Trophoblast cell (in vitro differentiated cells and primary cell): Measurements from ENCODE around the gene CHRDL1.

ENCODE experiments used
- DNase-seq, 2 donors: peaks; one replicate each; pipeline ENCODE4 v3.0.0-alpha.2; 2016
- H2AFZ ChIP-seq: 2 replicates; pipeline ENCODE4 v1.6.1; 2013; ENCODE audit warnings: low read length, moderate library complexity, mild to moderate bottlenecking; ENCODE audit not compliant: insufficient read depth, poor library complexity
- H2AK5ac ChIP-seq: 2 replicates; pipeline ENCODE4 v1.6.1; 2013; ENCODE audit warnings: mild to moderate bottlenecking, low read length
- H2BK120ac ChIP-seq: 2 replicates; pipeline ENCODE4 v1.6.1; 2013; ENCODE audit warnings: low read length, mild to moderate bottlenecking, moderate library complexity; ENCODE audit not compliant: insufficient read depth, poor library complexity
- H2BK12ac ChIP-seq: 2 replicates; pipeline ENCODE4 v1.6.1; 2013; ENCODE audit warnings: mild to moderate bottlenecking, low read length, moderate library complexity
- H2BK5ac ChIP-seq: 2 replicates; pipeline ENCODE4 v1.6.1; 2013; ENCODE audit warnings: low read length, low read depth, moderate library complexity, mild to moderate bottlenecking; ENCODE audit not compliant: poor library complexity
- H3K14ac ChIP-seq: 2 replicates; pipeline ENCODE4 v1.6.1; 2013; ENCODE audit warnings: mild to moderate bottlenecking, low read length
- H3K18ac ChIP-seq: 2 replicates; pipeline ENCODE4 v1.6.1; 2013; ENCODE audit warnings: mild to moderate bottlenecking, low read length
- H3K23ac ChIP-seq: 2 replicates; pipeline ENCODE4 v1.6.1; 2013; ENCODE audit warnings: low read length
- H3K27ac ChIP-seq: 2 replicates; pipeline ENCODE4 v1.5.1; 2013; ENCODE audit warnings: low read depth, mild to moderate bottlenecking, inconsistent platforms, low read length, moderate library complexity
- H3K27me3 ChIP-seq: 2 replicates; pipeline ENCODE4 v1.6.1; 2013; ENCODE audit warnings: inconsistent platforms, mild to moderate bottlenecking, low read length, moderate library complexity; ENCODE audit not compliant: insufficient read depth
- H3K36me3 ChIP-seq, 2 experiments: 1 replicate in 1 of 2; 2 replicates in 1 of 2; pipeline ENCODE4 v1.6.1; 2013; ENCODE audit warnings: low read length in 2 of 2, mild to moderate bottlenecking in 2 of 2, moderate library complexity in 1 of 2; ENCODE audit not compliant: insufficient read depth in 2 of 2, control insufficient read depth in 1 of 2
- H3K4ac ChIP-seq: 2 replicates; pipeline ENCODE4 v1.6.1; 2013; ENCODE audit warnings: low read depth, mild to moderate bottlenecking, low read length, moderate library complexity
- H3K4me1 ChIP-seq, 2 experiments: 1 replicate in 1 of 2; 2 replicates in 1 of 2; pipeline ENCODE4 v1.6.1; 2013; ENCODE audit warnings: low read length in 2 of 2, mild to moderate bottlenecking in 2 of 2, moderate library complexity in 1 of 2; ENCODE audit not compliant: insufficient read depth in 2 of 2, control insufficient read depth in 1 of 2
- H3K4me2 ChIP-seq: 2 replicates; pipeline ENCODE4 v1.6.1; 2013; ENCODE audit warnings: inconsistent platforms, mild to moderate bottlenecking, low read length, moderate library complexity
- H3K4me3 ChIP-seq: 2 replicates; pipeline ENCODE4 v1.5.1; 2013; ENCODE audit warnings: mild to moderate bottlenecking, low read depth, low read length, inconsistent platforms
- H3K79me1 ChIP-seq: one replicate; pipeline ENCODE4 v1.6.1; 2013; ENCODE audit warnings: low read length
- H3K79me2 ChIP-seq: 2 replicates; pipeline ENCODE4 v1.6.1; 2013; ENCODE audit warnings: low read length, mild to moderate bottlenecking; ENCODE audit not compliant: control insufficient read depth, insufficient read depth, poor library complexity
- H3K9ac ChIP-seq: 2 replicates; pipeline ENCODE4 v1.6.1; 2013; ENCODE audit warnings: mild to moderate bottlenecking, low read length
- H3K9me3 ChIP-seq: 2 replicates; pipeline ENCODE4 v1.6.1; 2013; ENCODE audit warnings: low read depth, mild to moderate bottlenecking, control low read depth, inconsistent platforms, low read length; ENCODE audit not compliant: insufficient read depth
- H4K12ac ChIP-seq: 2 replicates; pipeline ENCODE4 v1.6.1; 2013; ENCODE audit warnings: low read depth, mild to moderate bottlenecking, low read length, moderate library complexity
- H4K8ac ChIP-seq: 2 replicates; pipeline ENCODE4 v1.6.1; 2013; ENCODE audit warnings: low read depth, mild to moderate bottlenecking, low read length, moderate library complexity
- H4K91ac ChIP-seq: one replicate; pipeline ENCODE4 v1.6.1; 2013; ENCODE audit warnings: low read depth, mild to moderate bottlenecking, low read length, moderate library complexity
- WGBS: extraction: QIAGEN DNeasy Blood & Tissue Kit; methylation state at CpG from one replicate; pipeline ENCODE4 v1.1.7; 2013; ENCODE audit warnings: missing lambda C conversion rate; ENCODE audit not compliant: insufficient read length, insufficient coverage; ENCODE audit errors: extremely low coverage; 5-methylcytosine and 5-hydroxymethylcytosine counted together

The CHRDL1 gene

DNA sequence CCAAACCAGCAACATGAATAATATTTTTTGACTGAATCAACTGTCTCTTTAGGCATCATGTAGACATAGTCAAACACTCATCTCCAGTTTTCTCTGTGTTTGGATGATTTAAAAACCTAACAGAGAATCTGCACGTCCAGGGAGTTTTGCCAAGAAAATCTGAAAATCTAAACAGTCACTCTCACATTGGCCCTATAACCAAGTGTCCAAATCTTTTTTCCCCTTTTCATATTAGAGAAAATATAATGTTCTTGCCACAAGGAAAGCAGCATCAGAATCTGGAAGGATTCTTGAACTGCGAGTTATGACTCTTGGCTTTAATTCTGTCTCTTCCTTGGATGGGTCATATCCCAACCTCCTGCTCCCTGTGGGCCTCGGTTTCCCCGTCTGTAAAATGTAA, 8.8 kb upstream of the CHRDL1 start:
- H3K27me3 ChIP-seq: no peaks in the 10 kb centered on the region
- DNase-seq: no peak
- no peak overlapping the region for H2AFZ ChIP-seq
- H4K8ac ChIP-seq: no peak overlapping the region
- H3K4me1 ChIP-seq: no peaks in the 10 kb centered on the region
- H3K23ac ChIP-seq: no peak overlapping the region
- WGBS: no CpG with 5 or more reads among the region's 4 CpGs
- no peak overlapping the region for H2BK120ac ChIP-seq
- H3K4ac ChIP-seq: no peak overlapping the region
- H3K4me3 ChIP-seq: no peak overlapping the region
- no peak overlapping the region for H4K12ac ChIP-seq
- H2AK5ac ChIP-seq: no peak overlapping the region
- H3K4me2 ChIP-seq: no peak overlapping the region
- H2BK12ac ChIP-seq: no peak overlapping the region
- H2BK5ac ChIP-seq: no peak overlapping the region
- H3K18ac ChIP-seq: no peak overlapping the region
- no peak overlapping the region for H3K27ac ChIP-seq
- no peak overlapping the region for H3K9ac ChIP-seq
- no peaks in the 10 kb centered on the region for H3K79me2 ChIP-seq
- H3K79me1 ChIP-seq: no peaks in the 10 kb centered on the region
- no peaks in the 10 kb centered on the region for H3K9me3 ChIP-seq
- no peaks in the 10 kb centered on the region for H3K36me3 ChIP-seq
- no peak overlapping the region for H3K14ac ChIP-seq
- no peak overlapping the region for H4K91ac ChIP-seq

DNA sequence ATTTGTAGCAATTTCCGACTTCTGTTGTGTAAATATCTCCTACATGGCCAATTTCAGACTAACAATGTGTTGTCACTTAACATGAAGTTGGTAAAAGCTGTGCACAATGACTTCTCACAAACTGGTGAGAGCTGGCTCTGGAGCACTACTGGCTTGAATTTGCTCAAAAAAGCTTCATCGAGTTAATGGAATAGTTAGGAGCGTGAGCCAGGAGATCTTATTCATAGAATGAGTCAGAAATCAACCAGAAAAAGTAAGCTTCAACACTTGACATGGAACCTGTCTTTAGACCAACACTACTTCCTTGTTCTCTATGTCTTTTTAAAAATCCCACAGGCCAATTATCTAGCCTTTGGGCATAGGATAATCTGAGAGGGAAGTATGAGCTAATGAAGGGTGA, 7.9 kb upstream of the CHRDL1 start:
- no peak overlapping the region for H3K9ac ChIP-seq
- DNase-seq: no peak
- no peak overlapping the region for H3K14ac ChIP-seq
- H2AFZ ChIP-seq: no peak overlapping the region
- H3K27ac ChIP-seq: no peak overlapping the region
- no CpG with 5 or more reads among the region's 3 CpGs for WGBS
- H3K4ac ChIP-seq: no peak overlapping the region
- H3K79me1 ChIP-seq: no peaks in the 10 kb centered on the region
- no peak overlapping the region for H4K12ac ChIP-seq
- H3K36me3 ChIP-seq: no peaks in the 10 kb centered on the region
- H3K18ac ChIP-seq: no peak overlapping the region
- H2AK5ac ChIP-seq: no peak overlapping the region
- H2BK5ac ChIP-seq: no peak overlapping the region
- H4K91ac ChIP-seq: no peak overlapping the region
- no peaks in the 10 kb centered on the region for H3K4me1 ChIP-seq
- no peaks in the 10 kb centered on the region for H3K79me2 ChIP-seq
- no peak overlapping the region for H3K4me3 ChIP-seq
- H2BK12ac ChIP-seq: no peak overlapping the region
- no peak overlapping the region for H3K4me2 ChIP-seq
- H2BK120ac ChIP-seq: no peak overlapping the region
- H3K23ac ChIP-seq: no peak overlapping the region
- H4K8ac ChIP-seq: no peak overlapping the region
- no peaks in the 10 kb centered on the region for H3K27me3 ChIP-seq
- no peaks in the 10 kb centered on the region for H3K9me3 ChIP-seq

DNA sequence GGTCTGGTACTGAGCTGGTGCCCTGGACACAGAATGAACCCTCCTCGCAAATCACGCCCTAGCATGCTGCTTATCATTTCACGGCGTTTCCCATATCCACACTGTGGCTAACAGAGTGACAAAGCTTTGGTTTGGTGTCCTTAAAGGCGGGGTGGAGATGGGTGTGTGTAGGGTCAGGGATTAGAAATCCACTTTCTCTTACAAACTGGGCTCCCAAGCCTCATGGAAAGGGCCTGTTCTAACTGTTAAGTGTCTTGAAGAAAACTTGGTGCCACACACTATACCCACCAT, 735 bp upstream of the CHRDL1 start:
- no peak overlapping the region for H2BK5ac ChIP-seq
- H3K4me1 ChIP-seq: peaks cover 0 to 3% of the 10 kb centered on the region in 2 experiments
- DNase-seq: no peak
- H3K23ac ChIP-seq: no peak overlapping the region
- H2AK5ac ChIP-seq: no peak overlapping the region
- H2BK12ac ChIP-seq: no peak overlapping the region
- no peak overlapping the region for H4K91ac ChIP-seq
- no peaks in the 10 kb centered on the region for H3K79me2 ChIP-seq
- no peak overlapping the region for H4K8ac ChIP-seq
- H2AFZ ChIP-seq: no peak overlapping the region
- H3K4me3 ChIP-seq: peak overlapping the region; percentile 36
- no peak overlapping the region for H3K4ac ChIP-seq
- no peak overlapping the region for H3K14ac ChIP-seq
- H3K27ac ChIP-seq: no peak overlapping the region
- no peak overlapping the region for H3K9ac ChIP-seq
- H4K12ac ChIP-seq: no peak overlapping the region
- H3K36me3 ChIP-seq: no peaks in the 10 kb centered on the region
- no peaks in the 10 kb centered on the region for H3K9me3 ChIP-seq
- H3K27me3 ChIP-seq: no peaks in the 10 kb centered on the region
- no peak overlapping the region for H3K18ac ChIP-seq
- H3K79me1 ChIP-seq: no peaks in the 10 kb centered on the region
- no peak overlapping the region for H2BK120ac ChIP-seq
- peak overlapping the region; percentile 86 for H3K4me2 ChIP-seq
- no CpG with 5 or more reads among the region's 5 CpGs for whole genome bisulfite sequencing

DNA sequence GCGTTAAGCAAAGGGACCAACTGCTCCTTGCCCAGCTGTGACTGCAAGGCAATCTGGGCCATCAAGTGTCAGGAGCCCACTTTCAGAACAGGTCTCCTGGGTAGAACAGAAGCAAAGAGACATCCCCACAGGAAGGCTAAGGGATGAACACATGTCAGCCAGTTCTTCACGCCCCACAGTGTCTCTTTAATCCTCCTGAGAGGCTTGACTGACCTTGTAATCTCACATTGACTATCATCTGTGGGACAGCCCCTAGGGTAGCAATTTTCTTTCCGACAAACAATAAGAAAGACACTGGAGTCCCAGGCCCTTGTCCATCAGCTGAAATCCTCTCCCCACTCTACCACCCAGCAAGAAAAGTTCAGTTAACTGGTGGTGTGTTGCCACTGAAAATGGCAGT, 1.0 kb downstream of the CHRDL1 start:
- Histone ChIP-seq H2BK5ac (no peak overlapping the region), H2AFZ (no peak overlapping the region), H3K9me3 (no peaks in the 10 kb centered on the region), H4K91ac (no peak overlapping the region), H3K4me1 (peaks cover 0 to 3% of the 10 kb centered on the region in 2 experiments), H3K79me1 (no peaks in the 10 kb centered on the region), H3K4me2 (no peak overlapping the region), H3K18ac (no peak overlapping the region), H3K27me3 (no peaks in the 10 kb centered on the region), H3K14ac (no peak overlapping the region), H3K4me3 (no peak overlapping the region), H4K8ac (no peak overlapping the region), H4K12ac (no peak overlapping the region), H3K4ac (no peak overlapping the region), H3K23ac (no peak overlapping the region), H2BK12ac (no peak overlapping the region), H2AK5ac (no peak overlapping the region), H3K79me2 (no peaks in the 10 kb centered on the region), H3K9ac (no peak overlapping the region), H2BK120ac (no peak overlapping the region), H3K36me3 (no peaks in the 10 kb centered on the region), H3K27ac (no peak overlapping the region)
- DNase-seq: no peak
- WGBS: no CpG with 5 or more reads among the region's 3 CpGs

DNA sequence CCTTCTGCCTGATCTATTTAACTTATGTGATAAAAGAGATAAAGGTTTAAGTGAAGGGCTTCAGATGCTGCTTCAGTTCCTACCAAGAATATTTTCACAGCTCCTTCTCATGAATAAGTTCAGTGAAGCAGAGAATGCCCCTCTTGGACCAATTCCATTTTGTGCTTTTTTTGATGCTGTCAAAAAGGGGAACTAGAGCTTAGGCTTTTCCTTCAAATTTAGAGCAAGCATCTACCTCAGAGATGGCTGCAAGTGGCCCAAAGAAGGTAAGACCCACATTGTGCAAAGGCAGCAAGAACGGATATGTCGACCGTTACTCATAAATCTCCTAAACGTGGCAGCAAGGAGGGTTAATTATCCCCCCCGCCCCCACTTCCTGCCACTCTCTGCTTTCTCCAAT, 4.5 kb downstream of the CHRDL1 start:
- no peaks in the 10 kb centered on the region for H3K36me3 ChIP-seq
- no peak overlapping the region for H3K4me2 ChIP-seq
- no peak for DNase-seq
- no peak overlapping the region for H2BK5ac ChIP-seq
- H4K12ac ChIP-seq: no peak overlapping the region
- no peak overlapping the region for H3K18ac ChIP-seq
- H2BK120ac ChIP-seq: no peak overlapping the region
- WGBS: no CpG with 5 or more reads among the region's 5 CpGs
- H2AFZ ChIP-seq: no peak overlapping the region
- H3K79me1 ChIP-seq: no peaks in the 10 kb centered on the region
- no peak overlapping the region for H3K14ac ChIP-seq
- no peak overlapping the region for H3K23ac ChIP-seq
- H3K27ac ChIP-seq: no peak overlapping the region
- no peak overlapping the region for H3K4me3 ChIP-seq
- no peak overlapping the region for H2AK5ac ChIP-seq
- no peaks in the 10 kb centered on the region for H3K27me3 ChIP-seq
- H3K4me1 ChIP-seq: peaks cover 0 to under 1% of the 10 kb centered on the region in 2 experiments
- no peaks in the 10 kb centered on the region for H3K9me3 ChIP-seq
- H2BK12ac ChIP-seq: no peak overlapping the region
- no peak overlapping the region for H3K4ac ChIP-seq
- H3K9ac ChIP-seq: no peak overlapping the region
- H4K8ac ChIP-seq: no peak overlapping the region
- no peak overlapping the region for H4K91ac ChIP-seq
- no peaks in the 10 kb centered on the region for H3K79me2 ChIP-seq
